Measurements from ENCODE around the gene CACNA2D1.

DNA sequence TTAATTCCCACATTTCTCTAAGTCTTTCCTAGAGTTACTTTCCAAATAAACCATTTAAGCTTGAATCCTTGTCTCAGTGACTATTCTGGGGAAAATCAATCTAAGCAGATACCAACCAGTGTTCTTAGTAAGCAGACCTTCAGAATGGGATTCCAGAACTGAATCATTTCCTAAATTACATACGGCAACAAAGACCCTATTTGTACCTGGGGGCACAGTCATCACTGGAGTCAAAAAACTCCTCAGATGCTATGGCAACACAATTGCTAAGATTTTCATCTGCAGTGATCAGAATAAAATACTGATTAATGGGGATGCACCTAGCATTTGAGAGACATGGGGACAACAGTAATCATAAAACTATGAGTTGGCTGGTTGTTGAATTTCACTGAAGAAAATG is 389.0 kb downstream of the CACNA2D1 start:
- TF ChIP-seq, protein P1, sequence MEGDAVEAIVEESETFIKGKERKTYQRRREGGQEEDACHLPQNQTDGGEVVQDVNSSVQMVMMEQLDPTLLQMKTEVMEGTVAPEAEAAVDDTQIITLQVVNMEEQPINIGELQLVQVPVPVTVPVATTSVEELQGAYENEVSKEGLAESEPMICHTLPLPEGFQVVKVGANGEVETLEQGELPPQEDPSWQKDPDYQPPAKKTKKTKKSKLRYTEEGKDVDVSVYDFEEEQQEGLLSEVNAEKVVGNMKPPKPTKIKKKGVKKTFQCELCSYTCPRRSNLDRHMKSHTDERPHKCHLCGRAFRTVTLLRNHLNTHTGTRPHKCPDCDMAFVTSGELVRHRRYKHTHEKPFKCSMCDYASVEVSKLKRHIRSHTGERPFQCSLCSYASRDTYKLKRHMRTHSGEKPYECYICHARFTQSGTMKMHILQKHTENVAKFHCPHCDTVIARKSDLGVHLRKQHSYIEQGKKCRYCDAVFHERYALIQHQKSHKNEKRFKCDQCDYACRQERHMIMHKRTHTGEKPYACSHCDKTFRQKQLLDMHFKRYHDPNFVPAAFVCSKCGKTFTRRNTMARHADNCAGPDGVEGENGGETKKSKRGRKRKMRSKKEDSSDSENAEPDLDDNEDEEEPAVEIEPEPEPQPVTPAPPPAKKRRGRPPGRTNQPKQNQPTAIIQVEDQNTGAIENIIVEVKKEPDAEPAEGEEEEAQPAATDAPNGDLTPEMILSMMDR (IDR thresholded peaks at IDR 0.05) = no peak
- TF ChIP-seq EP300 (IDR thresholded peaks at IDR 0.05) (no peak), POLR2A (IDR thresholded peaks at IDR 0.05) (no peak), POLR2AphosphoS5 (IDR thresholded peaks at IDR 0.05) (no peak)
